ENCODE measurements around the gene GSTM3. TPM values are rescaled to one million over a fixed set of nuclear protein-coding genes. Genes with fewer than 3 reads are reported as not detected.

GSTM3 gene
- total RNA-seq, 4 donors from 2014 or later = 68.7 to 213 (median 137) TPM

DNA sequence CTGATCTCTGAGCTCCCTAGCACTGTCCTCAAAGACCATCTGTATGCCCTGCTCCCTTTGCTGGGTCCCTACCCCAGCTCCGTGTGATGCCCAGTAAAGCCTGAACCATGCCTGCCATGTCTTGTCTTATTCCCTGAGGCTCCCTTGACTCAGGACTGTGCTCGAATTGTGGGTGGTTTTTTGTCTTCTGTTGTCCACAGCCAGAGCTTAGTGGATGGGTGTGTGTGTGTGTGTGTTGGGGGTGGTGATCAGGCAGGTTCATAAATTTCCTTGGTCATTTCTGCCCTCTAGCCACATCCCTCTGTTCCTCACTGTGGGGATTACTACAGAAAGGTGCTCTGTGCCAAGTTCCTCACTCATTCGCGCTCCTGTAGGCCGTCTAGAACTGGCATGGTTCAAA is 23.1 kb downstream of the GSTM3 start:
- H3K4me3 ChIP-seq (ENCODE audit: low read depth, poor library complexity, severe bottlenecking) = no peak overlapping the region
- peak in 1 of 2 donors; percentile 9 for DNase-seq (ENCODE audit: low spot score in 2 of 2)
- no peak for TF ChIP-seq POLR2A (IDR thresholded peaks at IDR 0.05)
- TF ChIP-seq, protein P1, sequence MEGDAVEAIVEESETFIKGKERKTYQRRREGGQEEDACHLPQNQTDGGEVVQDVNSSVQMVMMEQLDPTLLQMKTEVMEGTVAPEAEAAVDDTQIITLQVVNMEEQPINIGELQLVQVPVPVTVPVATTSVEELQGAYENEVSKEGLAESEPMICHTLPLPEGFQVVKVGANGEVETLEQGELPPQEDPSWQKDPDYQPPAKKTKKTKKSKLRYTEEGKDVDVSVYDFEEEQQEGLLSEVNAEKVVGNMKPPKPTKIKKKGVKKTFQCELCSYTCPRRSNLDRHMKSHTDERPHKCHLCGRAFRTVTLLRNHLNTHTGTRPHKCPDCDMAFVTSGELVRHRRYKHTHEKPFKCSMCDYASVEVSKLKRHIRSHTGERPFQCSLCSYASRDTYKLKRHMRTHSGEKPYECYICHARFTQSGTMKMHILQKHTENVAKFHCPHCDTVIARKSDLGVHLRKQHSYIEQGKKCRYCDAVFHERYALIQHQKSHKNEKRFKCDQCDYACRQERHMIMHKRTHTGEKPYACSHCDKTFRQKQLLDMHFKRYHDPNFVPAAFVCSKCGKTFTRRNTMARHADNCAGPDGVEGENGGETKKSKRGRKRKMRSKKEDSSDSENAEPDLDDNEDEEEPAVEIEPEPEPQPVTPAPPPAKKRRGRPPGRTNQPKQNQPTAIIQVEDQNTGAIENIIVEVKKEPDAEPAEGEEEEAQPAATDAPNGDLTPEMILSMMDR (IDR thresholded peaks at IDR 0.05) = no peak
- 52 to 68% methylated on average over 5 of the region's 5 CpGs for WGBS, 2 donors
- intact Hi-C loops (cut with DNase I; ENCODE audit: low total_unique reads) = no loop called here

DNA sequence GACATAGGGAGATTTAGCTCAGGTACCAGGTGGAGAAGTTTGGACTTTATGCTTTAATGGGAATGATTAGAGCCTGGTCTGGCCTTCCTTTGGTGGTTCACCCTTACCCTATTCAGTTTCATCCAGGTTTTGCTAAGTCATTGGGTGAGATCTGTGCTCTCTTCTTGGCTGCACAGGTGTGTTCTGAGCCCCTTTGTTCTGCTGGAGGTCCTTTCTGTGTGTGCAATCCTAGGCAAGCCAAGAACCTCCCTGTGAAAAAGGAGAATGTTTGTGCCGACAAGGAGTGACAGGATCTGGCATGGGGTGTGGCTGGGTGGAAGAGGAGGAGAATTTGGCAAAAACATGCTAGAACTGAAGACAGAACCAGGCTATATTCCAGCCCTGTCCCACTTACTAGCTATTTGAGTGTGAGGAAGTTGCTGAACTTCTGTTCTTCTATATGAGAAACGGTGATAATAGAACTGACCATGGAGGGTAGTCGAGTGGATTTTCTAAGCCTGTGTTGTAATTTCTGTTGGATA is 24.2 kb downstream of the GSTM3 start:
- TF ChIP-seq, protein P1 (IDR thresholded peaks at IDR 0.05) = no peak
- TF ChIP-seq POLR2A (IDR thresholded peaks at IDR 0.05) = no peak
- 31 to 34% methylated on average over 3 of the region's 3 CpGs for WGBS, 2 donors
- H3K4me3 ChIP-seq (ENCODE audit: low read depth, poor library complexity, severe bottlenecking) = no peak overlapping the region
- intact Hi-C loops (cut with DNase I; ENCODE audit: low total_unique reads) = no loop called here
- DNase-seq (ENCODE audit: low spot score in 2 of 2) = peak in 1 of 2 donors; percentile 27

DNA sequence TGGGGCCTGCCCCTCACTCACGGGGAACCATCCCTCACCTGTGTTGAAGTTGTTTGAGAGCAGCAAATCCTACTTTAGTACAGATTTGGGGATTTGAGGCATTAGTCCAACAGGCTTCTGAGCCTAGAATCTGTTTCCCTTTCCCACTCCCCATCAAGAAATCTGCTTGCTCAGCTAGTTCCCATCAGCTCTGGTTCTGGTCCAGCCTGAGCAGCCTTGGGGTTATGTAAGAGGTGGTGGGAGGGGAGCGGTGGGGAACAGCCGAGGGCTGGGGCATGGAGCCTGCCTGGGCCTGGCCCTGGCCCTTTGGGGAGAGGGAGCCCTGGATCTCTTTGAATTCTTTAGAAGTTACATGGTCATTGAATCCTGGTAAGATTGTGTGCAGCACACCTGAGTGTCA is 24.7 kb downstream of the GSTM3 start:
- no peak for TF ChIP-seq POLR2A (IDR thresholded peaks at IDR 0.05)
- TF ChIP-seq, protein P1 (IDR thresholded peaks at IDR 0.05) = no peak
- H3K4me3 ChIP-seq (ENCODE audit: low read depth, poor library complexity, severe bottlenecking) = no peak overlapping the region
- peak in 1 of 2 donors; percentile 10 for DNase-seq (ENCODE audit: low spot score in 2 of 2)
- intact Hi-C loops (cut with DNase I; ENCODE audit: low total_unique reads) = no loop called here
- 45 to 55% methylated on average over 3 of the region's 3 CpGs for WGBS, 2 donors

DNA sequence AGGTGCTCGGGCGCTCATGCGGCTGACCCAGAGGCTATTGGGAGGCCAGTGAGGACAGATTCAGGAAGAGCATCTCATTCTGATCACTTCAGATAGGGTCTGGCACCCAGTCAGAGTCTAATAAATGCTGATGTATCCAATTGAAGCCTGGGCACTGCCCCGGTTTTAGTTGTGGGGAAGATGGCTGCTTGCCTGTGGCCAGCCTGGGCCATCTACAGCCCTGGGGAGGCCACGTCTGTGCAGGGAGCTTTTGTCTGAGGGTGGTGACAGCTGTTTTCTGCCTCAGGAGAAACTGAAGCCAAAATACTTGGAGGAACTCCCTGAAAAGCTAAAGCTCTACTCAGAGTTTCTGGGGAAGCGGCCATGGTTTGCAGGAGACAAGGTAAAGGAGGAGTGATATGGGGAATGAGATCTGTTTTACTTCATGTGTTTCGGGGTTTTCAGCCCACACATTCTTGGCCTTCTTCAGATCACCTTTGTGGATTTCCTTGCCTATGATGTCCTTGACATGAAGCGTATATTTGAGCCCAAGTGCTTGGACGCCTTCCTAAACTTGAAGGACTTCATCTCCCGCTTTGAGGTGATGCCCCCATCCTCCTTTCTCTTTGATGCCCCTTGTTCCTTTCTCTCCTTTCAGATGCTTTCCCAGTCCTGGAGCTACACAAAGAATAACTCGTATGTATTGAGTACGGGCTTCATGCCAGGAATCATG is 26.0 kb downstream of the GSTM3 start:
- DNase-seq (ENCODE audit: low spot score in 2 of 2) = peak in 1 of 2 donors; percentile 10
- H3K4me3 ChIP-seq (ENCODE audit: low read depth, poor library complexity, severe bottlenecking) = no peak overlapping the region
- intact Hi-C loops (cut with DNase I; ENCODE audit: low total_unique reads) = no loop called here
- WGBS, 2 donors = 78 to 82% methylated on average over 12 of the region's 12 CpGs
- no peak for TF ChIP-seq POLR2A (IDR thresholded peaks at IDR 0.05)
- TF ChIP-seq, protein P1 (IDR thresholded peaks at IDR 0.05) = no peak

DNA sequence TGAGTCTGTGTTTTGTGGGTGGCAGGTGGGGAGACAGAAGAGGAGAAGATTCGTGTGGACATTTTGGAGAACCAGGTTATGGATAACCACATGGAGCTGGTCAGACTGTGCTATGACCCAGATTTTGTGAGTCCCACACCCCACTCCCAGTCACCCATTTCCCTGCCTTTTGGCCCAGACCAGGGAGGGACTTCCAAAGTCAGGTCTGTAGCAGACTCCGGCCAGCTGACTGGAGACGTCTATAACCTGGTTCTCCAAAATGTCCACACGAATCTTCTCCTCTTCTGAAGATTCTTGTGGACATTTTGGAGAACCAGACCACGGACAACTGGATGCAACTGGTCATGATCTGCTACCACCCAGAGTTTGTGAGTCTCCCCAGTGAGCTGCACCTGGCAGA is 27.2 kb downstream of the GSTM3 start:
- WGBS, 2 donors = 92 to 96% methylated on average over 5 of the region's 5 CpGs
- TF ChIP-seq, protein P1 (IDR thresholded peaks at IDR 0.05) = no peak
- no peak for TF ChIP-seq POLR2A (IDR thresholded peaks at IDR 0.05)

More for the DNA sequence above, 27.2 kb downstream of the GSTM3 start:
- no peak overlapping the region for H3K4me3 ChIP-seq (ENCODE audit: low read depth, poor library complexity, severe bottlenecking)
- intact Hi-C loops (cut with DNase I; ENCODE audit: low total_unique reads) = no loop called here
- no peak for DNase-seq (ENCODE audit: low spot score in 2 of 2)

Measured in lower leg skin (tissue), 4 donors.